Gastroesophageal sphincter (tissue), 4 donors: ENCODE results near the gene PDZD7. TPM values are rescaled to one million over a fixed set of nuclear protein-coding genes. Genes with fewer than 3 reads are reported as not detected.

Source experiments
- ATAC-seq: fragments of 150-250 bp; one replicate; pipeline ENCODE4 v1.9.1; 2016; ENCODE audit warnings: mild to moderate bottlenecking, moderate library complexity
- H3K27ac ChIP-seq, 4 donors: fragments of 200-600 bp; sonication (generic) in 3 of 4; 1 replicate in 3 of 4; 2 replicates in 1 of 4; pipeline ENCODE4 v1.5.1; 2016 to 2019
- H3K27me3 ChIP-seq: fragments of 200-600 bp; sonication (generic); one replicate; pipeline ENCODE4 v1.5.1; 2019
- H3K36me3 ChIP-seq, 2 donors: fragments of 200-600 bp; sonication (generic); one replicate each; pipeline ENCODE4 v1.5.1; 2019; ENCODE audit warnings: control low read depth in 1 of 2
- H3K4me1 ChIP-seq, 3 donors: fragments of 200-600 bp; sonication (generic); 1 replicate in 2 of 3; 2 replicates in 1 of 3; pipeline ENCODE4 v1.5.1; 2016 to 2019; ENCODE audit warnings: control low read depth in 2 of 3
- H3K4me3 ChIP-seq, 2 donors: fragments of 200-600 bp; sonication (generic); one replicate each; pipeline ENCODE4 v1.5.1; 2019; ENCODE audit warnings: mild to moderate bottlenecking in 1 of 2, moderate library complexity in 1 of 2
- H3K9me3 ChIP-seq, 3 donors: fragments of 200-600 bp; sonication (generic); one replicate each; pipeline ENCODE4 v1.5.1; 2017 to 2019; ENCODE audit warnings: control low read depth in 2 of 3
- EP300 ChIP-seq: sonication (generic); formaldehyde crosslinking; IDR thresholded peaks from one replicate; pipeline ENCODE4 v1.6.1; 2017; ENCODE audit warnings: antibody characterized with exemption, mild to moderate bottlenecking
- POLR2A ChIP-seq, 2 donors: fragments of 450-650 bp; IDR thresholded peaks; one replicate each; pipeline ENCODE4 v1.6.1; 2017; ENCODE audit warnings: antibody characterized with exemption in 2 of 2, mild to moderate bottlenecking in 2 of 2, moderate library complexity in 1 of 2
- POLR2AphosphoS5 ChIP-seq: sonication (generic); formaldehyde crosslinking; IDR thresholded peaks from one replicate; pipeline ENCODE4 v1.6.1; 2017; ENCODE audit warnings: antibody characterized with exemption
- WGBS, 2 donors: methylation state at CpG; one replicate each; pipeline ENCODE4 v1.1.5; 2018; ENCODE audit warnings: low coverage in 1 of 2; 5-methylcytosine and 5-hydroxymethylcytosine counted together
- total RNA-seq, 4 donors: library from RNA; depleted of rRNA; stranded (reverse); fragments of >200 nt; gene quantifications; one replicate each; pipeline ENCODE4 v1.1.0, GENCODE V29; 2016
- TF ChIP-seq, protein P1 (sequence below), 4 experiments: fragments of 200-600 bp in 2 of 4; fragments of 450-650 bp in 2 of 4; sonication (generic) in 1 of 4; IDR thresholded peaks; one replicate each; pipeline ENCODE4 v1.5.1; 2017 to 2019; ENCODE audit warnings: antibody characterized with exemption in 4 of 4, mild to moderate bottlenecking in 2 of 4, moderate library complexity in 2 of 4

Gene PDZD7
- total RNA-seq, 4 donors from 2014 or later, result 0.31 to 0.54 (median 0.39) TPM; not detected in 1

DNA sequence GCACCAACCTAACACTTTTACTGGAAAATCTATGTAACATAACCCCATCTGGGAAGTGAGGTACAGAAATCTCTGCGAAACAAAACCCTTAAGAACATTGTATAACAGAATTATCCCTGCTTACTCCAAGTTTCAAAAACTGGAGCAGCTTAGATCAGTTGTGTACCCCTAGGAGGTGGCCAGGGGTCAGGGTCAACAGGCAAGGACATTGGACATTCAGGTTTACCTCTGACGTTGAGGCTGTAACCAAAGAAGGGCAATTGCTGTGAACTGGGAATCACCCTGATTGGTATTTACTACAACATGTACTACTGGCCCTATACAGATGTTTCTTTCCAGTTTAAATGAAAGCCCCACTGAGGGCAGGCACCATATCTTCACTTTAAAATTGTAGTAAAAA, 13.2 kb upstream of the PDZD7 start:
- H3K4me1 ChIP-seq, result peaks cover 0 to 39% (median 19%) of the 10 kb centered on the region in 3 donors
- peaks cover 0 to 8% of the 10 kb centered on the region in 2 donors for H3K36me3 ChIP-seq
- H3K27ac ChIP-seq, result no peak overlapping the region
- peaks cover 34% of the 10 kb centered on the region for H3K27me3 ChIP-seq
- no peak overlapping the region for H3K4me3 ChIP-seq
- TF ChIP-seq POLR2AphosphoS5 (no peak), POLR2A (IDR thresholded peaks at IDR 0.05) (no peak), EP300 (no peak)
- TF ChIP-seq, protein P1, sequence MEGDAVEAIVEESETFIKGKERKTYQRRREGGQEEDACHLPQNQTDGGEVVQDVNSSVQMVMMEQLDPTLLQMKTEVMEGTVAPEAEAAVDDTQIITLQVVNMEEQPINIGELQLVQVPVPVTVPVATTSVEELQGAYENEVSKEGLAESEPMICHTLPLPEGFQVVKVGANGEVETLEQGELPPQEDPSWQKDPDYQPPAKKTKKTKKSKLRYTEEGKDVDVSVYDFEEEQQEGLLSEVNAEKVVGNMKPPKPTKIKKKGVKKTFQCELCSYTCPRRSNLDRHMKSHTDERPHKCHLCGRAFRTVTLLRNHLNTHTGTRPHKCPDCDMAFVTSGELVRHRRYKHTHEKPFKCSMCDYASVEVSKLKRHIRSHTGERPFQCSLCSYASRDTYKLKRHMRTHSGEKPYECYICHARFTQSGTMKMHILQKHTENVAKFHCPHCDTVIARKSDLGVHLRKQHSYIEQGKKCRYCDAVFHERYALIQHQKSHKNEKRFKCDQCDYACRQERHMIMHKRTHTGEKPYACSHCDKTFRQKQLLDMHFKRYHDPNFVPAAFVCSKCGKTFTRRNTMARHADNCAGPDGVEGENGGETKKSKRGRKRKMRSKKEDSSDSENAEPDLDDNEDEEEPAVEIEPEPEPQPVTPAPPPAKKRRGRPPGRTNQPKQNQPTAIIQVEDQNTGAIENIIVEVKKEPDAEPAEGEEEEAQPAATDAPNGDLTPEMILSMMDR (IDR thresholded peaks at IDR 0.05), result no peak
- H3K9me3 ChIP-seq, result no peaks in the 10 kb centered on the region
- ATAC-seq, result no peak
- 92 to 100% methylated on average over 2 of the region's 2 CpGs for WGBS, 2 donors

DNA sequence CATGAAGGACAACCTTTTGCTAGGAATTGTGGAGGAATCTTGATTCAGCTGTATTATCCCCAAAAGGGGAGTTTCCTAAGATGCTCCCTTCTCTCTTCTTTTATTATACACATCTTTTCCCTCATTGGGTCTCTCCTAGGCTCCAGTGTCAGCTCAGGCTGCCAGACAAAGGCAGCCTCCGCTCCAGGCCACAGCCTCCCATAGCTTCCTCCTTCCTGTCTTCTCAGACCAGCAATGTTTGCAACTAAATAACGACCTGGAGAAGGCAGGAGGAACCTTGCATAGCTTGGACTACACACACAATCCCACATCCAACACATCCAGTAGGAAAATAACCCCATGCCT, 12.4 kb upstream of the PDZD7 start:
- H3K27me3 ChIP-seq, result peaks cover 26% of the 10 kb centered on the region
- H3K4me3 ChIP-seq, result peak overlapping the region; percentile 39 to 57
- 0 to 11% methylated on average over 2 of the region's 2 CpGs for WGBS, 2 donors
- H3K9me3 ChIP-seq, result no peaks in the 10 kb centered on the region
- peak overlapping the region; percentile 47 to 96 (median 86) for H3K27ac ChIP-seq
- ATAC-seq, result no peak
- H3K36me3 ChIP-seq, result peaks cover 0 to 16% of the 10 kb centered on the region in 2 donors
- TF ChIP-seq POLR2AphosphoS5 (no peak), POLR2A (IDR thresholded peaks at IDR 0.05) (no peak), EP300 (no peak)
- TF ChIP-seq, protein P1 (IDR thresholded peaks at IDR 0.05), result no peak
- peaks cover 0 to 37% (median 19%) of the 10 kb centered on the region in 3 donors for H3K4me1 ChIP-seq

DNA sequence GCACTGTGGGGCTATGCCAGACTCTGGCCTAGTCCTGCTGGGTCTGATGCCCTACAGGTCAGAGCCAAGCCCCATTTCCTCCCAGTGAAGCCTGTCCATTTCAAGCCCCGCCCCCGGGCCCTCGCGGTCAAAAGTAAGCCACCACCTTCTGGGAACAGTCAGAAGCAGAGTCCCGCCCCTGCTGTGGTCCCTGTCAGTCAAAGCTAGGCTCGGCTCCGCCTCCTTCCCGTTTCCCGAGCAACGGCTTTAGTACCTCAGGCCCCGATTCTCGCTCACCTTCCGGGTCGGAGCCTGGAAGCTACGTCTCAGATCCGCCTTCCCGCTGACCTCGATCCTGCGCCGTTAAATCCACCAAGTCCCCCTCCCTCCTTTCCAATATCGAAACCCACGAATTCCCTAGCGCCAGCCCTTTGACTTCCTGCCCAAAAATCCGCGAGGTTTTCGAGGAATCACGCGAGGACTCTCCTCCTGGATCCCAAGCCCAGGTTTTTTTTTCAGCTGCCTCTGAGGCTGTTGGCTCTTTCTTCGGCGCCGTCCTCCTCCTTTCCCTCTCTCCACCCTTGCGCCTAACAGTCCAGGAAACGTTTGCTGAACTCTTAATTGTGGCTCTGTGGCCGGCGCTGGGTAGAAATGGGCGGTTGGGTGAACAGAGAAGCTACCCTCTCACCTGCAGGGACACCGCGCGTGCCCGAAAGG, 11.9 kb upstream of the PDZD7 start:
- TF ChIP-seq POLR2AphosphoS5, result peak; percentile 41
- TF ChIP-seq, protein P1 (IDR thresholded peaks at IDR 0.05), result peak in 1 of 4 experiments; percentile 5
- no peak for TF ChIP-seq EP300
- TF ChIP-seq POLR2A (IDR thresholded peaks at IDR 0.05), result peak in 1 of 2 donors; percentile 19
- H3K4me3 ChIP-seq, result peak overlapping the region; percentile 39 to 57
- H3K9me3 ChIP-seq, result no peaks in the 10 kb centered on the region
- peaks cover 0 to 32% (median 19%) of the 10 kb centered on the region in 3 donors for H3K4me1 ChIP-seq
- ATAC-seq, result peak; percentile 96
- H3K36me3 ChIP-seq, result peaks cover 0 to 21% of the 10 kb centered on the region in 2 donors
- WGBS, 2 donors, result 0 to 1% methylated on average over 9 to 24 of the region's 40 CpGs
- peaks cover 20% of the 10 kb centered on the region for H3K27me3 ChIP-seq
- peak overlapping the region; percentile 47 to 96 (median 86) for H3K27ac ChIP-seq

DNA sequence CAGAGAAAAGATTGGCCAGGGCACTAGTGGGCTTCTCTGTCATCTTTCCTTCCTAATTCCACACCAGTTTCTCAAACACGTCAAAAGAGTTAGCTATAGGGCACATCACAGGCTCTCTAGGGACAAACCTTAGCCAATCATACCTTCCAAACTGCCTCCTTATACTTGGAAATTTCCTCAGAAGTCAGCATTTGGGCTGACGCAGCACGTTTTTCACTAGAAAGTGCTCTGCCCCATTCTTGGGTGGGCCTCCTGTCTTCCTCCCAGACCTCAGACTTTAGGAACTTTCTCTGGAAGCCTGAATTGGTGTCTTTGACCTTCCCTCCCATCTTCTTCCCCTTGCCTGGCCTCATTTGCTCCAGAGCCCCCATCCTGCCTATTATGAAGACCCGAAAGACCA, 11.2 kb upstream of the PDZD7 start:
- ATAC-seq, result no peak
- WGBS, 2 donors, result 56 to 67% methylated on average over 1 to 4 of the region's 4 CpGs
- peak overlapping the region in 1 of 2 donors; percentile 57 for H3K4me3 ChIP-seq

More for the DNA sequence above, 11.2 kb upstream of the PDZD7 start:
- TF ChIP-seq, protein P1 (IDR thresholded peaks at IDR 0.05), result no peak
- TF ChIP-seq EP300 (no peak), POLR2A (IDR thresholded peaks at IDR 0.05) (no peak)
- Histone ChIP-seq H3K27me3 (peaks cover 14% of the 10 kb centered on the region), H3K36me3 (peaks cover 0 to 28% of the 10 kb centered on the region in 2 donors), H3K9me3 (no peaks in the 10 kb centered on the region), H3K27ac (peak overlapping the region; percentile 47 to 96 (median 86)), H3K4me1 (peaks cover 0 to 30% (median 19%) of the 10 kb centered on the region in 3 donors)
